Fibroblast of the aortic adventitia (primary cell): ENCODE results near the gene KCNQ1OT1. TPM values are rescaled to one million over a fixed set of nuclear protein-coding genes. Genes with fewer than 3 reads are reported as not detected.

Source experiments
- DNase-seq: peaks from one replicate; pipeline ENCODE4 v3.0.0-alpha.2; 2010; ENCODE audit warnings: low read depth
- H3K4me3 ChIP-seq: 2 replicates; pipeline ENCODE4 v1.5.1; 2011; ENCODE audit warnings: low read depth, mild to moderate bottlenecking, control low read depth, low read length, moderate library complexity
- CTCF ChIP-seq: IDR thresholded peaks from 2 replicates; pipeline ENCODE4 v1.5.1; 2011; ENCODE audit warnings: mild to moderate bottlenecking, low read length, control low read depth, inconsistent platforms; ENCODE audit not compliant: insufficient read depth
- total RNA-seq: library from RNA; depleted of rRNA; stranded (reverse); fragments of >200 nt; gene quantifications from 2 replicates; pipeline ENCODE4 v1.2.3, GENCODE V29; 2012; ENCODE audit warnings: low replicate concordance

The KCNQ1OT1 gene
- total RNA-seq, 1 donor: 5.5 TPM

- DNase-seq: no peak
- TF ChIP-seq CTCF: no peak
- no peak overlapping the region for H3K4me3 ChIP-seq
These were observed 27.1 kb downstream of the KCNQ1OT1 start for GRCh38 chr11:2672553-2673249.

GRCh38 chr11:2671748-2672147, 28.0 kb downstream of the KCNQ1OT1 start:
- H3K4me3 ChIP-seq: no peak overlapping the region
- no peak for DNase-seq
- TF ChIP-seq CTCF: no peak

GRCh38 chr11:2670541-2671100, 29.2 kb downstream of the KCNQ1OT1 start:
- no peak for TF ChIP-seq CTCF
- no peak overlapping the region for H3K4me3 ChIP-seq
- DNase-seq: no peak

GRCh38 chr11:2669634-2670469, 29.9 kb downstream of the KCNQ1OT1 start:
- no peak overlapping the region for H3K4me3 ChIP-seq
- no peak for DNase-seq
- TF ChIP-seq CTCF: no peak

- TF ChIP-seq CTCF: no peak
- no peak for DNase-seq
- H3K4me3 ChIP-seq: no peak overlapping the region
These were observed 30.9 kb downstream of the KCNQ1OT1 start for GRCh38 chr11:2668876-2669275.

GRCh38 chr11:2667940-2668339, 31.9 kb downstream of the KCNQ1OT1 start:
- DNase-seq: no peak
- no peak overlapping the region for H3K4me3 ChIP-seq
- no peak for TF ChIP-seq CTCF
